Vagina (tissue), 2 donors: Measurements from ENCODE around the gene SPOCK2.

Experiments
- CTCF ChIP-seq, 3 experiments: fragments of 450-650 bp in 2 of 3; fragments of 200-600 bp in 1 of 3; sonication (generic) in 1 of 3; IDR thresholded peaks; one replicate each; pipeline ENCODE4 v1.5.1; 2017 to 2019; ENCODE audit warnings: antibody characterized with exemption in 3 of 3, mild to moderate bottlenecking in 2 of 3, moderate library complexity in 2 of 3
- POLR2A ChIP-seq, 2 donors: fragments of 450-650 bp; IDR thresholded peaks; one replicate each; pipeline ENCODE4 v1.6.1; 2017; ENCODE audit warnings: antibody characterized with exemption in 2 of 2, mild to moderate bottlenecking in 2 of 2, moderate library complexity in 2 of 2
- POLR2AphosphoS5 ChIP-seq, 2 donors: sonication (generic); formaldehyde crosslinking; IDR thresholded peaks; one replicate each; pipeline ENCODE4 v1.9.0; 2017; ENCODE audit warnings: antibody characterized with exemption in 2 of 2, mild to moderate bottlenecking in 2 of 2, low read depth in 1 of 2; ENCODE audit not compliant: insufficient read depth in 1 of 2

GRCh38 chr10:72080042-72080975 is 8.0 kb downstream of the SPOCK2 start:
- no peak for TF ChIP-seq CTCF (IDR thresholded peaks at IDR 0.05)
- no peak for TF ChIP-seq POLR2A (IDR thresholded peaks at IDR 0.05)
- TF ChIP-seq POLR2AphosphoS5 (IDR thresholded peaks at IDR 0.05; ENCODE audit: insufficient read depth in 1 of 2, low read depth in 1 of 2) = no peak
